HG03159 (cell line): Measurements from ENCODE around the gene IRGM.

ENCODE experiments used
- ATAC-seq: cut with Tn5 transposase; IDR thresholded peaks from one replicate; pipeline ENCODE4 v1.9.1; 2021; ENCODE audit warnings: mild to moderate bottlenecking, moderate library complexity; ENCODE audit not compliant: unreplicated experiment

The IRGM gene

GRCh38 chr5:150895431-150896428 lies 49.4 kb downstream of the IRGM start:
- ATAC-seq, result no peak
